Activated T-cell treated with anti-CD3 and anti-CD28 coated beads, Interleukin-2, amount 50 U/mL, for 48 hours (primary cell): ENCODE results near the gene UGP2.
"Not testable (repeated sequence)": the region's sequence is repeated elsewhere in the genome, so short reads cannot be mapped to it uniquely, and the experiment has no call there.

Experiments used
- DNase-seq, 2 experiments: peaks; one replicate each; pipeline ENCODE4 v3.0.0-alpha.2; 2020

UGP2 gene

DNA sequence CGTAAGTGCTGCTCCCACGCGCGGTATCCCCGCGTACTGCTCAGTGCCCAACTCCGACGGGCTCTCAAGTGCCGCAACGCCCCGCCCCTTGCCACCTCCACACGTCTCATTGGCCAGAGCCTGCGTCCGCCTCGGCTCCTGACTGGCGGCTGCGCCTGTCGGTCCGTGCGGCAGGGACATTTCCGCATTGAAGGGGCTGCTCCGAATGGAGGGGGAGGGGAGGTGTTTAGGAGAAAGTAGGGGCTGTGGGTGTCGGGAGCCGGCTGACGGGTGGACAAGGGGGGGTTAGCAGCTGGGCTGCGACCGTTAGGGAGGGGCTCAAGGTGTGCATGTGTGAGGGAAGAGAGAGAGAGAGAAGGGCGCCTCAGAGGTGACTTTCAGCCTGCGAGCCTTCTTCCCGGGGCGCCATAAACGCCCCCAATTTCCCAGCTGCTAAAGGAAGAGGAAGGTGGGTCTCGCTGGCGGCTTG, 877 bp upstream of the UGP2 start:
- peak; percentile 98 for DNase-seq

DNA sequence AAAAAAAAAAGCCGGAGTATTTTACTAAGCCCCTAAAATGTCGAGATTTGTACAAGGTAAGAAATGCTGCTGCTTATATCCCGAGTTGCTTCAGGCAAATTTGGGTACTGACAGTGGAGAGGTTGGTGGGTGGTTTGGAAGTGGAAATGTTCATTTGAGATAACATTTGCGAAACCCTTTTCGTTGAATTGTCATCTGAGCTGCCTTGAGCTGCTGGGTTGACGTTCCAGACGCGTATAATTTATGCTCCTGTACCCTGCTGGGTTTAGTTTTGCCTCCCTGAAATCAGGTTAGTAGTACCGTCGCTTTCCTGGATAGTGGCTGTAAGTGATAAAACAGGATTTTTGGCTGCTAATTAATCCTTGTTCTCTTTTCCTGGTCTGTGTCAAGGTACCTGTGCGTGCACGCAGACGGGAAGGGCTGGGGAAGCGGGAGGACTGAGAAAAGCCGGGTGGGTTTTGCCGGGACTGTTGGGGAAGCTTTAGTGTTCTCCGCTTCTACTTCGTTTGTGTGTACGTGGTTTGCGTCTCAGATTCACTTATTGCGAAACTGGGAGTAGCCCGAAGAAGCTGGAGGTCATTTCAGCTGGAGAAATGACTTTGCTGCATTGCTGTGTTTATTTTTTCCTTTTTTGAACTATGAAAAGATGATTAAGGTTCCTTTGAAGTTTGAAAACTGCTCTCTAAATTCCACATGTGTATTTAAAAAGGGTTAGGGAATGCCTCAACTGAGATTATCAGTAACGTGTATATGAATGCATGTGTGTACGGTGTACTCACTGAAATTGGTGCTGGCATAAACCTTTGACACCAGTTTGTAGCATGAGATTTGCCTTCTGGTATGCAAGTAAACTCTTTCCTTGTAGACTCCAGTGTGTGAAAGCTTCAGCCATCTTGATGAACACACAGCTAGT, 709 bp downstream of the UGP2 start:
- DNase-seq = peak; percentile 37

DNA sequence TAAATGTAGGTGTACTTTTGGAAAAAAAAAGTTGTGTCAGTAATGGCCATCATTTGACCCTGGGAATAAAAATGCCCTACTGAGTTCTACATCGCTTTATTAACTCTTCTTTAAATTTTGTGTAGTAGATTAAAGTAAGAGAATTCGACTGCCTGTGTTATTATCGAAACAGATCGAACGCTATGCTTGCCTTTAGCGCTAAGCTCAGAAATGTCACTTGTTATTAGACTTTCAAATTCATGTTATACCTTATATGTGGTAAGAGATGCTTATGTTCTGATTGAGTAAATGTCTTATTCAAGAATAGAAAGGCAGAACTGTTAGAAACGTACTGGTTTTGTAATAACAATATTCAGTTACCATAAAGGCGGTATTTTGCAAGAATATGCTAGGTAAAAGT, 1.4 kb downstream of the UGP2 start:
- no peak for DNase-seq

DNA sequence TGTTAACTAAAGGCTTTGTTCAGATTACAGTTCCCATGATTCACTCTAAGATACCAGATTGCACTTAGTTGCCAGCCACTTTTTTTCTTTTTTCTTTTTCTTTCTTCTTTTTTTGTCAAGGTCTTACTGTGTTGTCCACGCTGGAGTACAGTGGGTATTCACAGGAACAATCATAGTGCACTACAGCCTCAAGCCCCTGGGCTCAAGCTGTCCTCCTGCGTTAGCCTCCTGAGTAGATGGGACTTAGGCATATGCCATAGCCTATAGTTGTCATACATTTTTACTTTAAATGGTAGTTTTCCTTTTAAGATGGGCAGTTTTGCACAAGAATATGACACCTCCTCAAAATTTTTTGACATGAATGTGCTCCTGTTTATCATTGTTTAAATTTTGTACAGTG, 2.1 kb downstream of the UGP2 start:
- no peak for DNase-seq

DNA sequence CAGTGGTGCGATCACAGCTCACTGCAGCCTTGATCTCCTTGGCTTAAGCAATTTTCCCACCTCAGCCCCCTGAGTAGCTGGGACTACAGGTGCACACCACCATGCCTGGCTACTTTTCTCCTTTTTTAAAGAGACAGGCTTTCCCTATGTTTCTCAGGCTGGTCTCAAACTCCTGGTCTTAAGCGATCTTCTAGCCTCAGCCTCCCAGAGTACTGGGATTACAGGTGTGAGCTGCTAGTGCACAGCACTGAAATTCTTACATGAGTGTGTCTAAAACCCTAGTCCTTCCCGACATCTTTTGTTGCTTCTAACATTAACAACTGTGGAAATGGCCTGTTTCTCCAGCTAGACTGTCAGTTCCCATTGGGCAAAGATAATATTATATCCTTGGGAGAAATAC, 2.9 kb downstream of the UGP2 start:
- DNase-seq = no peak

DNA sequence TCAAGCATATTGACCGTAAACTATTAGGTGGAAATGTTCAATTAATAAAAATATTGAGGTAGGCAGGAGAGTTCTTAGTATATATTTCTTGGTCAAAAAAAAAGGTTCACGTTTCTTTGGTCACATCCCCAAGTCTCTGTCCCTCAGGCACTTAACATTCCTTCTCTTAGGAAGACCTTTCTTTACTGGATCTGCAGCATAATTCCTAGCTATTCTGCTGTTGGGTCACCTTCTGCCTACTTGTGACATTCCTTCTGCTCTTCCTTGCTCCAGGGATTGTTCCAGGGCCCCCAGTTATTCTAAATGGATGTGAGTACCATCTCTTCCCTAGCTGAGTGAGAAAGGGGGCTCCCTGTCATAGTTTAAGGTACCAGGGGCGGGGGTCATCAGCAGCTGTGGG, 4.2 kb downstream of the UGP2 start:
- DNase-seq = no peak

DNA sequence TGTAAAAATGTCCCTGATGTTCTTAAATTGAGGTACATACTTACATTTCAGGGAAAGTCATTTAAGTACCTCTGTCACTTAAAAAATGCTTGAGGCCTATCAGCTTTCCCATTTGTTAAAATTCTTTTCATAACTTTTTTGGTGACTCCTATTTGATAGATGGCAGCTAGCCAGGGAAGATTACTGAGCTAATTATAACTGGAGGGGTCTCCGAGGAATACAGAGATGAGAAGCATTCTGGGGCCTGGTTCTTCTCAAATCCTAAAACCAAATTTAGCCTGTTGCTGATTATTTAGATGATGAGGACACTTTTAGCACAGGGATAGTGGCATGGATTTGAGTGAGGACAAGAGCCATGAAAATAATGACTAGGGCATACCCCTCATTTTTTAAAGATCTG, 4.8 kb downstream of the UGP2 start:
- no peak for DNase-seq

DNA sequence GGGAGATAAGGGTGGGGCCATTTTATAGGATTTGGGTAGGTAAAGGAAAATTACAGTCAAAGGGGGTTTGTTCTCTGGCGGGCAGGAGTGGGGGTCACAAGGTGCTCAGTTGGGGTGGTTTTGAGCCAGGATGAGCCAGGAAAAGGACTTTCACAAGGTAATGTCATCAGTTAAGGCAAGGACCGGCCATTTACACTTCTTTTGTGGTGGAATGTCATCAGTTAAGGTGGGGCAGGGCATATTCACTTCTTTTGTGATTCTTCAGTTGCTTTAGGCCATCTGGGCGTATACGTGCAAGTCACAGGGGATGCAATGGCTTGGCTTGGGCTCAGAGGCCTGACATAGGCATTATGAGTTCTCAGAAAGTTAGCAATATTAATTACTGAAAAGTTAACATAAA, 5.9 kb downstream of the UGP2 start:
- DNase-seq = not testable (repeated sequence)

DNA sequence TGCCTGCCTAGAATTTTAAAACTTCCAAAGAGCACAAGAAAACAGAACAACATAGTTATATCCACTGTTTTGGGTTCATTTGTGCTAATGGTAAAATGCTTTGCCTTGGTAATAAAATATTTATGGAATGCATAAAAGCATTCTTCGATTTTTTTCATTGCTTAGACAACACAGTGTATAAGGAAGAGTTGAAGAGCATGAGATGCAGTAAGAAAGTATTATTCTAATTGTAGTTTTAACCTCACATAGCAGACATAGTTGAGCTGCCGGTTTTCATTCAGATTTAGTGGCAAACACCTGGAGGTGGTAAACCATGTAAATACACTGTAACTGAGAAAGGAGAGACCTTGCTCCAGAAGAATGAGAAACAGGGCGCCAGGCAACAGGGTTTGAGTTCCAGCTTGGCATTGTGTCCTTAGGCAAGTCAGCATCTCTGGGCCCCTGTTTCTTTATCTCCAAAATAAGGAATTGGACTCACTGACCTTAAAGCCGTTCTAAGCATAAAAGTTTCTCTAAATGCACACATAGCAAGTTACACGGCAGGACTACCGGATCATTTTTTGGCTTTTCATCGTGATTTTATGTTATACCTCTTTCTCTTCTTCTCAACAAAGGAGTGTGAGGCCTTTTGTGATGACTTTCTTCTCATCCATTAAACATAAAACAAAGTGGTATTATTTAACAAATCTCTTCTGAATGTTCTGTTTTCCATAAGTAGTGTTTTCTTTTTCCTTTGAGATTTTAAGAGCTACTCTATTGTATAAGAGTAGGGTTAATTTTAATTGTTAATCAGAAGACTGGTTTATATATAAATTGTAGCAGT, 7.9 kb downstream of the UGP2 start:
- DNase-seq = no peak

DNA sequence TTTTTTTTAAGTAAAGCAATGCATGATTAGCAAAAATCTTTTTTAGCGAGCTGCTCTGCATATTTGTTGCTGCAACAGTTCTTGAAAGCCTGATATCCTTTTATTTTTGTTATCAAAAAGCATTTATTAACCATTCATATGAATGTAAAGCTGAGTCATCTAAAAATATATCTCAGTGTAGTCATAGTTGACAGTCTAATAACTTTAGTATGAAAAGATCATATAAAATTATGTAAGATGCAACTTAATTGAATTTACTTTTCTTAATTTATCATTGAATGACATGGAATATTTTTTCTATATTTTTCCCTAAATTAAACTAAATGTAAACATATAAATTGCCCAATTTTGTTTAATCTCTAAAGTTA, 8.5 kb downstream of the UGP2 start:
- DNase-seq = no peak

DNA sequence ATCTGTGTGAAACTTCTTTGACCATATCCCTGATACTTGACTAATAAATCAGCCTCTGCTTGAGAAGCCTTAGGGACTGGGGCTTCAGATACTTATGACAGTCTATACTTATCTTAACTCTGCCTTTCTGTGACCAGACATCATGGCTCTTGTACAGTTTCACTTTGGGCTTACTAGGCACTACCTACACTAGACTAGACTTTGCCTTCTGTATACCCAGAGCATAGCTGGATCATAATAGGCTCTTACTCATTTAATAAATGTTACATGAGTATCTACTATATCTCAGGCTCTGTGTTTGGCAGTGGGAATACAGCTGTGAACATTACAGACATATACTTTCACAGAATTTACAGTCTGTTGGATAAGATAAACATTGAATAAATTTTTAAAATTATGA, 9.0 kb downstream of the UGP2 start:
- DNase-seq = no peak

DNA sequence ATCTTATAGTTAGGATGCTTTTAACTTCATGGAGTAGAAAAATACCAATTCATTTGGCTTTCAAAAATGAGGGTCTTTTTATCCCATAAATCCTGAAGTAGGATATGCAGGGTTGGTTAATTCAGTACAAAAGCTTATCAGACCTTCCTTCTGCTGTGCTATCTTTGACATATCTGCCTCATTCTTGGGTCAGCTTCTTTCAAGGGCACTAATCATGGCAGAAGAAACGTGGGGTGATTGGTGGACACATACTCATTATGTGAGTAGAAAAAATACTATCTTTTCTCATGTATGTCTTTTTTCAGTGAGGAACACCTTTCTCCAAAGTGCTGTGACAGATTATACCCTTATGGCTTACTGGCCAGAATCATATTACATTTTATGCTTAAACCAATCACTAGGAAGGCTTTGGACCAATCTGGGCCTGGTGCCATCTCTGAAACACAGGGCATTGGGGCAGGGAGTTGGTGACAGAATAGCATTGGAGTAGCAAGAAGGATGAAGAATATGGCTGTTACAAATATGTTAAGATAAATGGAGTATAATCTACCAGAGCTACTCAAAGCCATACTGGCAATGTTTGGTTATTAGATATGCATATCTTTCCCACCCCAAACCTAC, 10.1 kb downstream of the UGP2 start:
- DNase-seq = no peak

DNA sequence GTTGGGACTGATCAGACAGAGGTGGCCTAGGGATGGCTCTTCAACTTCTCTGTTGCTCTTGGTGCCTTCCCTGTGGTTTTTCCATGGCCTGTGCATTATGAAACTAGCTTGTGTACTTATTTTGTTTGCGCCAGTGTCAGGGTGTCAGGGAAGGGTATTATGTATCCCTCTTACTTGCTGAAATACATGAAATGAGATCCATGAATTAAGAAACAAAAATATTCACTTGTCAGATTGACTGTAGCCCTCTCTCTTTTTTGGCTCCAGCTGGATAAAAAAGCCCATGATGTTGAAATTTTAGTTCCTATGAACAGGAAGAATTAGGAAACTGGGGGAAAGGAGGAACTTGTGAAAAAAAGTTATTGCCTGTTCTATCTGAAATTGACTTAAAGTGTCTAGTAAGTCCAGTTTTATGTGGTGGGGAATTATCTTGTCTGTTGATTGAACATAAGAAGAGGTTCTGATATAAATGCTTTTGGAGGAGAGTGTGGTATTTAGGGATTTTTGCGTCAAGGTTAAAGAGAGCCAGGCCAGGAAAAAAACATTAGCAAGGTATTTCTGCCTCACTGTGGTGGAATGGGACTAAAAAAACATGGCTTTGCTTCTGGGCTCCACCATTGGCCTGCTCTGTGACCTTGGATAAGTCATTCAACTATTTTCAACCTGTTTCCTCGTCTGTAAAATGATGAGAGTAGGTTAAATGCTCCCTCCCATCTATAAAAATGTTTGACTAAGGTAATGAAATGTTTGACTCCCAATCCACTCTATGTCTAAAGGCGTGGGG, 12.0 kb downstream of the UGP2 start:
- DNase-seq = no peak

DNA sequence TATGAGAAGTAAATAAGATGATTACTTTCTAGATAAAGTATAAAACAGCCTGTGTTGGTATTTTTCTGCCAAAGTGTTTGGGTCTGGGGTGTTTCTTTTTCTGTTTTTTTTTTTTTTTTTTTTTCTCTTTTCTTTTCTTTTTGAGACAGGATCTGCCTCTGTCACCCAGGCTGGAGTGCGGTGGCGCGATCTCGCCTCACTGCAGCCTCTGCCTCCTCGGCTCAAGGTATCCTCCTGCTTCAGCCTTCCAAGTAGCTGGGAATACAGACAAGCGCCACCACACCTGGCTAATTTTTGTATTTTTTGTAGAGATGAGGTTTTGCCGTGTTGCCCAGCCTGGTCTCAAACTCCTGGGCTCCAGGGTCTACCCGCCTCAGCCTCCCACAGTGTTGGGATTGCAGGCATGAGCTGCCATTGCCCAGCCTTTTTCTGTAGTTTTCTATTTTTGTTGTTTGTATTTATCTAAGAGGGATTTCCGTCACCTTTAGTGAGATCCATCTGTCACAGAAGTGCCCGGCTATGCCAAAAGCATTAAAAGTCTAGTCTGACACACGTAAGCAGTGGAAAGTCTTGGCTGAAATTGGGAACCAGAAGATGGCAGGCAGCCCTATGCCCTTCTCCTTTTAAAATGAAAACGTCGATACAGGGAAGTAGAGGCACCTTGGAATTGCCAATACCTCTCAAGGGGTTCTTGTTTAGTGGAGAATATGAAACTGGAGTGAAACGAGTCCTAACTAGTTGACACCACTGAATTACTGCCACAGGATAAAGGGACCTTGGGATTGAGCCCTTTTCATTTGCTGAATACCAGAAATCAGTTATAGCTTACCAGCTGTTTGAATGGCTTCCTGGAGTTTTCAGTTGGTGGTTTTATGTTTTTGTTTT, 14.0 kb downstream of the UGP2 start:
- DNase-seq = no peak

DNA sequence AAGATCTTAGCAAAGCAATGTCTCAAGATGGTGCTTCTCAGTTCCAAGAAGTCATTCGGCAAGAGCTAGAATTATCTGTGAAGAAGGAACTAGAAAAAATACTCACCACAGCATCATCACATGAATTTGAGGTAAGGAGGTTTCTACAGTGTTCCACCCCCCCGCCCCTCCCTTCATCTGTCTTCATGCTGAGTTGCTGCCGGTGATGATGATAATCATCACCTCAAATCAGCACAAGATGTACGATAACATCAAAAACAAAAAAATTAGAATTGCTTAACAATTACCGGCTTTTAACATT, 14.6 kb downstream of the UGP2 start:
- DNase-seq = peak; percentile 30 to 38

DNA sequence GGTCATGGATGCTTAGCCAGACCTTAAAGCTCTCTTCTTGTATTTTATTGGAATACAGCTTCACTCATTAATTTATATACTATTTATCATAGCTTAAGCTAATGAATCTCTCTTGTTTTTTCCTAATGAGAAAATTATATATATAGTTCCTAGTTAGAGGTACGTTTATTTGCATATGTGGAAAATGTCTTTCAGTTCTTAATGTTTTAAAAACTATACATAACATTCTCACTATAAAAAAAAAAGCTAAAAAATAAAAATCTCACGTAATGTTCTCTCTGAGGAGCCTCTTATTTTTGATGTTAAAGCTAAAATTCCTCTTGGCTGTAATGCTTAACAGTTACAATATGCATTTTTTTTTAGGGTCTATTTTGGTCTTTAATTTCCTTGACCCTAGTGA, 16.6 kb downstream of the UGP2 start:
- DNase-seq = no peak

DNA sequence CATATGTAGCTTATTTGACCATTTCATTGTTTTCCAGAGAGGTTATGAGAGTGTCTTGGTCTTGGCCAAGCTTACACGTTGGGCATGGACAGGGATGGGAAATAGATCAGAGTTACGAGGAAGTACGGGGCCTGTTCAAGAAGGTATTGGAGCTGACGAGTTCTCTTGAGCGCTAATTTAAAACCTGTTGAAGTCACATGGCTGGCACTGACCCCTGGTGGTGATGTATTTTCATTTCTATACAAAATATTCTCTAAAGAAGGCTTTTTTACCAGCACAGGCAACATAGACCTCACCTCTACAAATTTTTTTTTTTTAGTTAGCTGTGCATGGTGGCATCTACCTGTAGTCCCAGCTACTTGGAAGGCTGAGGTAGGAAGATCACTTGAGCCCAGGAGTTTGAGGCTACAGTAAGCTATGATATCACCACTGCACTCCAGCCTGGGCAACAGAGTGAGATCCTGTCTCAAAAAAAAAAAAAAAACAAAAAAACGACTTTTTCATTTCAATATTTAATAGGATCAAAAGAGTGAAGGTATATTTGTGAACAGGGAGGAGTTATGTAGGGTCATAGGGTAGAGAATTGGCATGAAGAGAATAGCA, 19.6 kb downstream of the UGP2 start:
- peak; percentile 55 to 63 for DNase-seq

DNA sequence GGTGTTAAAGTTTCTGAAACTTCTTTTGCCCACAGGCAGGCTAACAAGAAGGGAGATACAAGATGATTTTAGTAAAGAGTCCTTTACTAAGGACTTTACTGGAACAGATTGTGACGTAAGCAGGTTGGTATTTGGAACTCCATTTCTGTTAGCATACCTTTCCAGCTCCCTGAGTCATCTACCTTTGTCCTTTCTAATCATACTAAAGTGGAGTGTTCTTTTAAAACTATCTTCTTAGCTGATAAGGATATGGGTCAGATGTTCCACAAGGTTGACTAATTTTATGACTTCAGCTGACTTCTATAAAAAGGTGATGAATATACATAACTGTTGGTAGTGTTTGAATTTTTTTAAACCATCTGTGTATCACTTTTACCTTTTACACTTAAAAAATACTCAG, 21.1 kb downstream of the UGP2 start:
- no peak for DNase-seq

DNA sequence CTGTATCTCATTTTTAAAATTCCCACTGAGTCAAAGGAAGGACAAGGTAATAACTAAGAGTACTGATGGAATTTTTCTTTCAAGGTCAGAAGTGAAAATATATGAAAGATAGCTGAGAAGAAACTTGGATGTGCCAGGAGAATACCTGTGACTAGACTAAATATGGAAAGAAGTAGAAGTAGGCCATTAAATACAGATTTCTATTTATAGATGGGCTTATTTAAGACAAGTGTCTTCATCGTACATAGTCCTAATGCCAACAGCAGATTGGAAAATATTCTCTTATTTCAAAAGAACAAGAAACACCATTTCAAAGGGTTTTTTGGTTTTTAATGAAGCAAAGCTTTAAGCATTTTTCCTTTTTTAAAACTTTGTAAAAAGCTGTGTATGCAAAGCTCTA, 22.0 kb downstream of the UGP2 start:
- no peak for DNase-seq

DNA sequence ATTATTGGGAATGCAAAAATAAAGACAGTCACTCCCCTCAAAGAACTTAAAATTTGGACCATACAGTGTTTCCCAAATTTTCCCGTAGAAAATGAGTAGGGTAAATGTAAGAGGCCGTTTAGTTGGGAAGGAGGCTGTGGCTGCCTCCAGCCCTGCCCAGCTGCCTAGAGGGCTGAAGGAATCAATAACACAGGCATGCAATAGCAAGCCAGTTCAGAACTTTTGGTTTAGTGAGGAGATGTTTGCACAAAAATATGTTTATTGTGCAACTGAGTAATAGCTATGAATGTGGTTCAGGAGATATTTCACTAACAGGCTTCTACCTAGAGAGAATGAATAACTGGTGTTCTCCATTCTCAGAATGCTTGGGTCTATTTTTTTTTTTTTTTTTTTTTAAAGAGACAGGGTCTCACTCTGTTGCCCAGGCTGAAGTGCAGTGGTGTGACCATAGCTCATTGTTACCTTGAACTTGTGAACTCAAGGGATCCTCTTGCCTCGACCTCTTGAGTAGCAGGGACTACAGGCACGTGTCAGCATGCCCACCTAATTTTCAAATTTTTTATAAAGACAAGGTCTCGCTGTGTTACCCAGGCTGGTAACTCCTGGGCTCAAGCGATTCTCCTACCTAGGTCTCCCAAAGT, 23.6 kb downstream of the UGP2 start:
- DNase-seq = no peak
